NB4 (cell line): ENCODE measurements around the gene FGF4.

ENCODE experiments used
- POLR2A ChIP-seq: IDR thresholded peaks from 2 replicates; pipeline ENCODE4 v1.6.1; 2011; ENCODE audit warnings: mild to moderate bottlenecking; ENCODE audit not compliant: insufficient read length; ENCODE audit errors: extremely low read depth
- TF ChIP-seq, protein P1 (sequence below): IDR thresholded peaks from one replicate; pipeline ENCODE4 v1.5.1; 2012; ENCODE audit warnings: low read depth, low read length
- TF ChIP-seq, protein P2 (sequence below): IDR thresholded peaks from 2 replicates; pipeline ENCODE4 v1.6.1; 2011; ENCODE audit warnings: low read depth, low read length

DNA sequence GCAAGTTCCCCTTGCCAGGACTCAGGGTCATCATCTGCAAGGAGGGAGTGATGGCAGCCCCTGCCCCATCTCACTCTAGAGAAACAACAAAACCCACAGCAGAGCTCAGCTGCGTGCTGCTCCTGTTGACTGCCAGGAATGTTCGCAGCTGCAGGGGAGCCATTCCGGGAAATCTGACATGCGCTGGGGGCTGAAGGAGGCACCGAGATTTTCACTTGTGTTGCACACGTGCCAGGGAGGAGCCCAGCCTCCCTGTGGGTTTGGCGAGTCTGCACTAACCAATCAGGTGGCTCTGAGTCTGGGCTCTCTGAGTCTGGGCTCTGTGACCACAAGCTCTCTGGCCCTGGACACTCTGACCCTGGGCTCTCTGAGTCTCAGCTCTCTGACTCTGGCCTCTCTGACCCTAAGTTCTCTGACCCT lies 33.5 kb upstream of the FGF4 start:
- no peak for TF ChIP-seq POLR2A
- TF ChIP-seq, protein P1, sequence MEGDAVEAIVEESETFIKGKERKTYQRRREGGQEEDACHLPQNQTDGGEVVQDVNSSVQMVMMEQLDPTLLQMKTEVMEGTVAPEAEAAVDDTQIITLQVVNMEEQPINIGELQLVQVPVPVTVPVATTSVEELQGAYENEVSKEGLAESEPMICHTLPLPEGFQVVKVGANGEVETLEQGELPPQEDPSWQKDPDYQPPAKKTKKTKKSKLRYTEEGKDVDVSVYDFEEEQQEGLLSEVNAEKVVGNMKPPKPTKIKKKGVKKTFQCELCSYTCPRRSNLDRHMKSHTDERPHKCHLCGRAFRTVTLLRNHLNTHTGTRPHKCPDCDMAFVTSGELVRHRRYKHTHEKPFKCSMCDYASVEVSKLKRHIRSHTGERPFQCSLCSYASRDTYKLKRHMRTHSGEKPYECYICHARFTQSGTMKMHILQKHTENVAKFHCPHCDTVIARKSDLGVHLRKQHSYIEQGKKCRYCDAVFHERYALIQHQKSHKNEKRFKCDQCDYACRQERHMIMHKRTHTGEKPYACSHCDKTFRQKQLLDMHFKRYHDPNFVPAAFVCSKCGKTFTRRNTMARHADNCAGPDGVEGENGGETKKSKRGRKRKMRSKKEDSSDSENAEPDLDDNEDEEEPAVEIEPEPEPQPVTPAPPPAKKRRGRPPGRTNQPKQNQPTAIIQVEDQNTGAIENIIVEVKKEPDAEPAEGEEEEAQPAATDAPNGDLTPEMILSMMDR, result no peak
- TF ChIP-seq, protein P2, sequence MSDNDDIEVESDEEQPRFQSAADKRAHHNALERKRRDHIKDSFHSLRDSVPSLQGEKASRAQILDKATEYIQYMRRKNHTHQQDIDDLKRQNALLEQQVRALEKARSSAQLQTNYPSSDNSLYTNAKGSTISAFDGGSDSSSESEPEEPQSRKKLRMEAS, result no peak
